CD8-positive, alpha-beta memory T cell (primary cell): ENCODE results near the gene NEUROD6. TPM values are rescaled to one million over a fixed set of nuclear protein-coding genes. Genes with fewer than 3 reads are reported as not detected.

ENCODE experiments used
- CTCF ChIA-PET: fragments of 350-600 bp; sonication (Branson Sonifier 250); formaldehyde crosslinking; loops from one replicate; lab custom pipeline; 2021; ENCODE audit warnings: antibody characterized with exemption; lab: Charles Lee
- POLR2A ChIA-PET: fragments of 350-600 bp; sonication (Branson Sonifier 250); formaldehyde crosslinking; loops from one replicate; lab custom pipeline; 2021; ENCODE audit warnings: antibody characterized with exemption; lab: Charles Lee
- DNase-seq, 5 donors: peaks; one replicate each; pipeline versions ENCODE4 v3.0.0 to v3.0.0-alpha.2; 2020 to 2022; ENCODE audit warnings: mixed read lengths in 1 of 5
- H3K27ac ChIP-seq: one replicate; pipeline ENCODE4 v1.7.0; 2013; ENCODE audit warnings: low read depth, mild to moderate bottlenecking, low read length, moderate library complexity
- H3K27me3 ChIP-seq: 2 replicates; pipeline ENCODE4 v1.7.0; 2013; ENCODE audit warnings: low read length, mild to moderate bottlenecking; ENCODE audit not compliant: insufficient read depth, poor library complexity, severe bottlenecking
- H3K36me3 ChIP-seq: 2 replicates; pipeline ENCODE4 v1.7.0; 2013; ENCODE audit warnings: mild to moderate bottlenecking, low read length, moderate library complexity; ENCODE audit not compliant: insufficient read depth
- H3K4me1 ChIP-seq: 2 replicates; pipeline ENCODE4 v1.7.0; 2013; ENCODE audit warnings: mild to moderate bottlenecking, low read length, moderate library complexity; ENCODE audit not compliant: insufficient read depth
- H3K4me3 ChIP-seq: 2 replicates; pipeline ENCODE4 v1.7.0; 2013; ENCODE audit warnings: mild to moderate bottlenecking, low read length
- H3K9me3 ChIP-seq: 2 replicates; pipeline ENCODE4 v1.7.0; 2013; ENCODE audit warnings: mild to moderate bottlenecking, low read length
- H3K27ac Mint-ChIP-seq, 8 donors: one replicate each; pipeline ENCODE4 v1.8.0; 2020 to 2021; ENCODE audit warnings: mixed read lengths in 8 of 8, mild to moderate bottlenecking in 6 of 8, inconsistent platforms in 3 of 8, moderate library complexity in 3 of 8
- H3K27me3 Mint-ChIP-seq, 2 donors: one replicate each; pipeline ENCODE4 v1.8.0; 2020 to 2021; ENCODE audit warnings: mixed read lengths in 2 of 2, mild to moderate bottlenecking in 1 of 2, moderate library complexity in 1 of 2
- H3K36me3 Mint-ChIP-seq, 3 donors: one replicate each; pipeline ENCODE4 v1.8.0; 2020 to 2021; ENCODE audit warnings: mixed read lengths in 3 of 3, inconsistent platforms in 1 of 3, mild to moderate bottlenecking in 1 of 3
- H3K4me1 Mint-ChIP-seq, 3 donors: one replicate each; pipeline ENCODE4 v1.8.0; 2020 to 2021; ENCODE audit warnings: mixed read lengths in 3 of 3, inconsistent platforms in 1 of 3, mild to moderate bottlenecking in 1 of 3
- H3K4me3 Mint-ChIP-seq, 7 donors: one replicate each; pipeline ENCODE4 v1.8.0; 2020 to 2021; ENCODE audit warnings: mixed read lengths in 7 of 7, mild to moderate bottlenecking in 6 of 7, moderate library complexity in 4 of 7, inconsistent platforms in 2 of 7
- H3K9me3 Mint-ChIP-seq, 5 donors: one replicate each; pipeline ENCODE4 v1.8.0; 2020 to 2022; ENCODE audit warnings: mixed read lengths in 5 of 5, mild to moderate bottlenecking in 3 of 5, moderate library complexity in 2 of 5, inconsistent platforms in 1 of 5
- polyA plus RNA-seq: library from polyadenylated mRNA; unstranded; fragments of 300-500 nt; fragmentation: Illumina TruSeq; gene quantifications from one replicate; pipeline ENCODE4 v1.2.3, GENCODE V29; 2021
- total RNA-seq, 2 experiments: library from RNA; stranded (reverse); gene quantifications; one replicate each; pipeline ENCODE4 v1.2.3, GENCODE V29; 2021

NEUROD6 gene
- total and polyA plus RNA-seq, 3 experiments from 2014 or later: not detected

- H3K27me3 ChIP-seq: no peaks in the 10 kb centered on the region
- H3K4me1 ChIP-seq: no peaks in the 10 kb centered on the region
- H3K36me3 ChIP-seq: no peaks in the 10 kb centered on the region
- Mint-ChIP-seq H3K27me3 (no peaks in the 10 kb centered on the region), H3K36me3 (peaks cover 0 to 3% (median 0%) of the 10 kb centered on the region in 3 donors), H3K4me3 (no peak overlapping the region), H3K27ac (no peak overlapping the region), H3K9me3 (peaks cover 0 to 10% (median 4%) of the 10 kb centered on the region in 5 donors), H3K4me1 (no peaks in the 10 kb centered on the region)
- H3K27ac ChIP-seq: no peak overlapping the region
- ChIA-PET CTCF (no interaction called here), POLR2A (no interaction called here)
- DNase-seq: no peak
- H3K9me3 ChIP-seq: no peaks in the 10 kb centered on the region
- no peak overlapping the region for H3K4me3 ChIP-seq
Observed at GRCh38 chr7:31290601-31291000, 49.9 kb downstream of the NEUROD6 start.

Other genes starting within 250 kb of the NEUROD6 start
- gene ITPRID1, start 173.4 kb upstream of the NEUROD6 start, total RNA-seq: not detected
- not detected for gene ITPRID1, start 173.4 kb upstream of the NEUROD6 start, polyA plus RNA-seq